GM18873 (cell line): ENCODE measurements around the gene FRA10AC1.

Source experiments
- ATAC-seq: cut with Tn5 transposase; IDR thresholded peaks from one replicate; pipeline ENCODE4 v1.9.1; 2021; ENCODE audit warnings: mild to moderate bottlenecking, moderate library complexity, moderate number of reproducible peaks; ENCODE audit not compliant: unreplicated experiment, low FRiP score

Gene FRA10AC1

DNA sequence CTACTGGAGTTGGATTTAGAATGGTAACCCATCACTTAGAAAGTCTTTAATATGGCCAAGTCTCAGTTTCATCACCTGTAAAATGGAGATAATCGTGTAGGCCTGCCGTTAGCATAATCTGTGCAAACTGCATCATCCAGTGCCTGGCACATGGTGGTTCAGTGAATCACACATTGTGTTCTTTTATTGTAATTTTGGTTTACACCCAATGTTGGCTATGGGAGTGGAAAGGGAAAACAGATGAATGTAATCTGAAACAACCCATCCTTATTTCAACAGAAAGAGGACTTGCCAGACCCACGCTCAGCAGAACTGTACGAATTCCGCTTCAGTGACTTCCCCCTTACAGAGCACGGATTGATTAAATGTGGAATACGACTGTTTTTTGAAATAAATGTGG lies 62.6 kb downstream of the FRA10AC1 start:
- no peak for ATAC-seq

DNA sequence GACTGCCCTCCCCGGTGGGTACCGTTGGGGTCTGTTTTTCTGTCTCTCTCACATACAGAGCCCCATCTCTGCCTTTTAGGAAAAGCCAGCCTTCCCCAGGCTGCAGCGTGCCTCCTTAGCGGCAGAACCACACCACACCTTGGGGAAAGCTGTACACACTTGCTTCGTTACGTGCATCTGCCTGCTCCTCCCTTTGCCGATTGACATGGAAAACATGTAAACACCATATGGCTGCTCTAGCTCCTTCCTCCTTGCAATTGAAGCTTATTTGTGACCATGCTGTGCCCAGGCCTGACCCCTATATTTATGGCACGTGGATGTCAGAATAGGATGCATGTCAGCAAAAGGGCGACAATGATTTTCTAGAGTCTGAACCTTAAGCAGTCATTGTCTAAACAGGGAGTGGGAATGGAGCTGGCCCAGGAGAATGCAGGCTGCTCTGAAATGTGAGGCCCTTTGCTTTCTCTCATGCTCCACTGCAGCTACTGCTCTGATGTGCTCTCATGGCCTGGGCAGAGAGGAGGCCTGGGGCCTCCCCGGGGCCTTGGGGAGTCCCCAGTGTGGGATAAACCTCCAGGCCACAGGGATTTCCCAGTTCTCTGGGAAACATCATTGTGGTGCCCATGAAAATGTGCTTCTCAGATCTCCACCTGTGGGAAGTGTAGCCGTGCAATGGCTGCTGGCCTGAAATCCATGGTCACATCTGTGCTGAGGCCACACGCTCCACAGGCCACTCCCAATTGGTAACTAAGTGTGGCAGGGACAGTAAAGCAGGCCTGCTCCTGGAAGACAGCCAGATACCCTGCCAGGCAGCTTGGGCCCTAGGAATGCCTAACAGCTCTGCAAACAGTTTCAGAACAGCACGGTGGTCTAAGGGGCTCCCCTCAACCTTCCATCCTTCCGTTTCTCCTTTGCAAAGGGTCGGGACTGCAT lies 71.5 kb downstream of the FRA10AC1 start:
- ATAC-seq, result no peak

DNA sequence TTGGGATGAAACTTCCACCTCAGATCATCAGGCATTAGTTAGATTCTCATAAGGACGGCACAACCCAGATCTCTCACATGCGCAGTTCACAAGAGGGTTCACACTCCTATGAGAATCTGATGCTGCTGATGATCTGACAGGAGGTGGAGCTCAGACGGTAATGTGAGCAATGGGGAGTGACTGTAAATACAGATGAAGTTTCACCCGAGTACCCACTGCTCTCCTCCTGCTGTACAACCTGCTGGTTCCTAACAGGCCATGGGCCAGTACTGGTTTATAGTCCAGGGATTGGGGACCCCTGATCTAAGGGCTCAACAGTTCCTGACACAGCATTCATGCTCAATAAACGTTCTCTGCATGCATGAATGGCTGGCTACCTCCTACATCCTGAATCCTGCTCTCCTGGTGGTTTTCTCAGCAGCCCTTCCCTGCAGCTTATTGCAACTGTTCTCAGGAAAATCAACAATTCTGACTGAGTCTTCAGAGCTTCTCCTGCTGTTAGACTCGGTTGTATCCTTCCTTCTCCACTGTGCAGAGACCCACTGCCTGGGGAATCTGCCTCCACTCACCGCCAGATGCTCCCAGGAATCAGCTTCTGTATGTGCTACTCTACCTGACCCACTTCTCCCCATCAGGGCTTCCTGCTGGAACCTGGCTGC lies 72.6 kb downstream of the FRA10AC1 start:
- no peak for ATAC-seq

DNA sequence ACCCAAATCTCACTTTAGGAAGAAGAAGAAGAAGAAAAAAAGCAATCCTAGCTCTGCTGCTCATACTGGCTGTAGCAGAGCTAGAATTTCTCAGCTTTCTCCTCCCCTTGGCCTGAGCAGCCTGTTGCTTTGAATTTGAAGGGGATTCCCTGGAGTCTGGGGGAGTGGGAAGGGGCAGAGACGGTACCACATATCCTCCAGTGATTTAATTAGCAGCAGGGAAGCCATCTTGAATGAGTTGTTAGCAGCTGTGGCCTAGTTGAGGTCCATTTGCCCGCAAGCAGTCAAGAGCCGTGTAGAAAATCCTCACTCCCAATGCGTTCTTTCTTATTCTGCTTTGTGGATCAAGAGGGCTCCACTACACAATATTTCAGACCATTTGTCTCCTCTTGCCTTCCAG lies 73.5 kb downstream of the FRA10AC1 start:
- no peak for ATAC-seq

DNA sequence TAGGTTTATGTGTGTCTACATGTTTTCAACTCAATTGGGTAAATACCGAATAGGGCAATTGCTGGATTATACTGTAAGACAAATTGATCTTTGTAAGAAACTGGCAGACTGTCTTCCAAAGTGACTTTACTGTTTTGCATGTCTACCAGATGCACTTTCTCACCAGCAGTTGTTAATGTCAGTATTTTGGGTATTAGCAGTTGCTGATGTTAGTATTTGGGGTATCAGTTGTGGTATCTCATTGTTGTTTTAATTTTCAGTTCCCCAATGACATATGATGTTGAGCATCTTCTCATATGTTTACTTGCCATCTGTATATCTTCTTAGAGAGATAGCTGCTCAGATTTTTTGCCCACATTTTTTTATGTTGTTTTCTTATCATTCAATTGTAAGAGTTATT lies 79.5 kb downstream of the FRA10AC1 start:
- no peak for ATAC-seq

DNA sequence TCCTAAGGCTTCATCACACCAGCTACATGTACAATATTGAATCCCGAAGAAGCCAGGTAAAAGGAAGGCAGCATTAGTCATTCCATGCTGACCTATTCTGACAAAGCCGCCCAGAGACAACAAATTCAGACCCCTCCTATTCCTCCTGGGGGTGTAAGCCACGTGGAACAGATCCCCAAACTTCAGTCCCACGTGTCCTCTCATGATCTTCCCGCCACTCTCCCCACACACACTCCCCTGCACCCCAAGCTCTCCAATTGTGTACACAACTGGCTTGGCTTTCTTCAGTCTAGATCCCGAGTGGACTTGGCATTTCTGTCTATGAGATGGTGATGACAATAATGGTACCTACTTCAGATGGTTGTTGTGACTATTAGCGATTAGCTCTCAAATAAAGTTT lies 81.5 kb downstream of the FRA10AC1 start:
- ATAC-seq, result no peak
